Panc1 (cell line): ENCODE results near the gene TEN1. TPM values are rescaled to one million over a fixed set of nuclear protein-coding genes. Genes with fewer than 3 reads are reported as not detected.

Experiments used
- ATAC-seq: fragments of 200-7000 bp; cut with Tn5 transposase; 2 replicates; pipeline ENCODE4 v1.9.1; 2020; ENCODE audit warnings: mild to moderate bottlenecking, moderate library complexity
- BruUV-seq: library from RNA; stranded (reverse); fragments of 400-500 nt; replicated peaks from 2 replicates; lab custom pipeline; 2021; lab: Mats Ljungman, UMichigan
- CTCF ChIA-PET: fragments of 300-600 bp; sonication (Branson Sonifier 250); formaldehyde crosslinking; loops from one replicate; lab custom pipeline; 2022; ENCODE audit warnings: antibody characterized with exemption; lab: Charles Lee
- POLR2A ChIA-PET: fragments of 300-600 bp; sonication (Branson Sonifier 250); formaldehyde crosslinking; loops from one replicate; lab custom pipeline; 2022; ENCODE audit warnings: antibody characterized with exemption; lab: Charles Lee
- DNase-seq: peaks from one replicate; pipeline ENCODE4 v3.0.0-alpha.2; 2010; ENCODE audit warnings: low read depth, low spot score
- H3K27ac ChIP-seq: 2 replicates; pipeline ENCODE4 v1.5.1; 2011; ENCODE audit warnings: mild to moderate bottlenecking, low read length, inconsistent platforms
- H3K27me3 ChIP-seq: fragments of 200-500 bp; sonication (Bioruptor generic); 2 replicates; pipeline ENCODE4 v1.6.0; 2014; ENCODE audit warnings: low read length, inconsistent platforms; ENCODE audit not compliant: control insufficient read depth, insufficient read depth
- H3K36me3 ChIP-seq: fragments of 200-500 bp; sonication (Bioruptor generic); 2 replicates; pipeline ENCODE4 v1.5.1; 2014; ENCODE audit warnings: inconsistent platforms, mild to moderate bottlenecking, low read length, moderate library complexity; ENCODE audit not compliant: control insufficient read depth, insufficient read depth
- H3K4me1 ChIP-seq: 2 replicates; pipeline ENCODE4 v1.5.1; 2011; ENCODE audit warnings: inconsistent platforms, mild to moderate bottlenecking, low read length, moderate library complexity; ENCODE audit not compliant: control insufficient read depth, insufficient read depth
- H3K4me3 ChIP-seq, 2 experiments: 2 replicates each; pipeline ENCODE4 v1.5.1; 2011 to 2012; ENCODE audit warnings: low read depth in 2 of 2, low read length in 2 of 2, mild to moderate bottlenecking in 2 of 2, inconsistent platforms in 1 of 2, moderate library complexity in 1 of 2
- H3K9me3 ChIP-seq: fragments of 200-500 bp; sonication (Bioruptor generic); 2 replicates; pipeline ENCODE4 v1.5.1; 2014; ENCODE audit warnings: low read depth, mild to moderate bottlenecking, inconsistent platforms, low read length, moderate library complexity; ENCODE audit not compliant: control insufficient read depth, insufficient read depth
- CTCF ChIP-seq: fragments of 450-650 bp; IDR thresholded peaks from 2 replicates; pipeline ENCODE4 v1.5.1; 2017; ENCODE audit warnings: mild to moderate bottlenecking
- POLR2AphosphoS5 ChIP-seq: IDR thresholded peaks from 2 replicates; pipeline ENCODE4 v1.6.1; 2012; ENCODE audit warnings: mild to moderate bottlenecking, low read depth, low read length, moderate library complexity
- REST ChIP-seq, 2 experiments: IDR thresholded peaks; 2 replicates each; pipeline ENCODE4 v1.6.1; 2011 to 2012; ENCODE audit warnings: low read depth in 2 of 2, control low read depth in 1 of 2, low read length in 1 of 2, mild to moderate bottlenecking in 1 of 2, moderate library complexity in 1 of 2; ENCODE audit not compliant: insufficient read depth in 1 of 2
- SIN3A ChIP-seq: IDR thresholded peaks from 2 replicates; pipeline ENCODE4 v1.6.1; 2012; ENCODE audit warnings: low read depth, mild to moderate bottlenecking, low read length, moderate library complexity, borderline replicate concordance; ENCODE audit not compliant: insufficient read depth
- TCF7L2 ChIP-seq: IDR thresholded peaks from 2 replicates; pipeline ENCODE4 v1.6.1; 2011; ENCODE audit warnings: mild to moderate bottlenecking, low read depth, low read length, inconsistent platforms
- in situ Hi-C: cut with HindIII; loops from 2 replicates; pipeline ENCODE4 v1.10.0; 2016; ENCODE audit warnings: low sequenced_read_pairs, low pct_unique_long_range_greater_than_20kb
- intact Hi-C: fragments of 100-400 bp; cut with micrococcal nuclease; formaldehyde crosslinking; loops from one replicate; pipeline ENCODE4 v1.10.0; 2022; ENCODE audit not compliant: unreplicated experiment
- total RNA-seq: library from RNA; stranded (reverse); gene quantifications from one replicate; pipeline ENCODE4 v1.2.1, GENCODE V29; 2021; ENCODE audit not compliant: unreplicated experiment

Gene TEN1
- total RNA-seq, 1 experiment from 2014 or later, result 41.3 TPM

- ChIA-PET CTCF (no interaction called here), POLR2A (no interaction called here)
- TSS peak; percentile 5 for BruUV-seq
- Histone ChIP-seq H3K4me1 (peaks cover 6% of the 10 kb centered on the region), H3K27me3 (no peaks in the 10 kb centered on the region), H3K4me3 (no peak overlapping the region), H3K9me3 (no peaks in the 10 kb centered on the region), H3K27ac (no peak overlapping the region), H3K36me3 (no peaks in the 10 kb centered on the region; the same call in 1 of the 2 replicates)
- intact Hi-C loops, result no loop called here
- no peak for TF ChIP-seq POLR2AphosphoS5
- TF ChIP-seq CTCF, result no peak
- no peak for TF ChIP-seq SIN3A
- in situ Hi-C loops, result no loop called here
- ATAC-seq (no peak), DNase-seq (no peak)
Observed at GRCh38 chr17:75983501-75984181, 4.6 kb downstream of the TEN1 start.

GRCh38 chr17:75985986-75986385, 6.9 kb downstream of the TEN1 start:
- intact Hi-C loops (no loop called here), in situ Hi-C loops (no loop called here)
- TF ChIP-seq SIN3A (no peak), POLR2AphosphoS5 (no peak), CTCF (no peak), REST (IDR thresholded peaks at IDR 0.05; ENCODE audit: insufficient read depth in 1 of 2, low read depth in 2 of 2, low read length in 1 of 2) (no peak), TCF7L2 (no peak)
- Histone ChIP-seq H3K36me3 (no peaks in the 10 kb centered on the region), H3K27me3 (no peaks in the 10 kb centered on the region), H3K4me3 (no peak overlapping the region), H3K27ac (no peak overlapping the region), H3K9me3 (no peaks in the 10 kb centered on the region), H3K4me1 (no peaks in the 10 kb centered on the region; the same call in 1 of the 2 replicates)
- DNase-seq (no peak), ATAC-seq (no peak)
- POLR2A ChIA-PET, result no interaction called here
- CTCF ChIA-PET, result no interaction called here
- no TSS peak for BruUV-seq
